ENCODE data around the gene CCNDBP1.
"Not testable (repeated sequence)": the region's sequence is repeated elsewhere in the genome, so short reads cannot be mapped to it uniquely, and the experiment has no call there.

Gene CCNDBP1, protein sequence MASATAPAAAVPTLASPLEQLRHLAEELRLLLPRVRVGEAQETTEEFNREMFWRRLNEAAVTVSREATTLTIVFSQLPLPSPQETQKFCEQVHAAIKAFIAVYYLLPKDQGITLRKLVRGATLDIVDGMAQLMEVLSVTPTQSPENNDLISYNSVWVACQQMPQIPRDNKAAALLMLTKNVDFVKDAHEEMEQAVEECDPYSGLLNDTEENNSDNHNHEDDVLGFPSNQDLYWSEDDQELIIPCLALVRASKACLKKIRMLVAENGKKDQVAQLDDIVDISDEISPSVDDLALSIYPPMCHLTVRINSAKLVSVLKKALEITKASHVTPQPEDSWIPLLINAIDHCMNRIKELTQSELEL

DNA sequence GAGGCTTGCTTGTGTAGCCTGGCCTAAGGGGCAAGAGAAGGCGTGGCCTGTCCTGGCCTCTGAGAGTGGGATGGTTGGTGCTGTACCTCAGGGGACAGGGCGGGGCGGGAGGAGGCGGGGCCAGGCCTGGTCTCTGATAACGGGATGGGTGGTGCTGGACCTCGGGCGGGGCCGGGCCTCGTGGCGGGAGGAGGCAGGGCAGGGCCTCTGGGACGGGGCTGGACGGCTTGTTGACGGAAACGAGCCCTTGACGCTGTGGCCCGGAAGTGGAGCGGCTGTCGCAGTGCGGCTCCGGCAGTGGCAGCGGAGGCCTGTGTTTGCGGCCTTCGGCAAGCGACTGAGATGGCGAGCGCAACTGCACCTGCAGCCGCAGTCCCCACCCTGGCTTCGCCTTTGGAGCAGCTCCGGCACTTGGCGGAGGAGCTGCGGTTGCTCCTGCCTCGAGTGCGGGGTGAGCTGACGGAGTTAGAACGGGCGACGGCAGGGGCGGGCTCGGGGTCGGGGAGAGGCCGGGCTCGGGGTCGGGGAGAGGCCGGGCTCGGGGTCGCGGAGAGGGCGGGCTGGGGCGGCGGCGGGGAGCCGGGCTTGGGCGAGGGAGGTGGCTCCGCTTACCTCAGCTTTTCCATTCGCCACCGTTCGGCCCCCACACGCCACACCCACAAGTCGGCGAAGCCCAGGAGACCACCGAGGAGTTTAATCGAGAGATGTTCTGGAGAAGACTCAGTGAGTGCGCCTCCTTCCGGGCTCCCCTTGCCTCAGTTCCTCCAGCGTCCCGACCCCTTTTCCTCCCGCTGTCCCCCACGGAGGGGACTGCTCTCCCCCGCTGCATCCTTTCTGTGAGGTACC lies at the start of gene CCNDBP1:
Gene CCNDBP1, plus strand, starts transcription at position 247 of the 846 bp plus-strand sequence. Its CDS starts 96 bp downstream, at position 343.
- peak; percentile 84 for DNase-seq

GRCh38 chr15:43143203-43143941 lies 41.8 kb upstream of the CCNDBP1 start:
- no peak for DNase-seq

DNA sequence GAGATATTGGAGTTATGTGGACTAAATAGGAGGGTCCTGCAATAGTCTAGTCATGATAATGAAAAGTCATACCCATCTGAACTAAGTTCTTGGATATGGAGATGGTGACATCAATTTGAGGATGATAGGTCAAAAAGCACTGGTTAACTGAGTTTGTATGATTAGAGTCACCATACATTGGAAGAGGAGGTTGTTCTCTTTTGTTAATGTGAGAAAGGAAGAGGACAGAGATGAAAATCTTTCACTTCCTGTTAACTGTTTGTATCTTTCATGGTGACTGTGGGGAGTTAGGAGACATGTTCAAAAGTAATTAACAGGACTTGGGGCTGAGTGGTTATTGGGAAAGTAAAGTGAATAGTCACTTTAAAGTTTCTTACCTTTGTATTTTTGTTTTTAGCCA lies 40.7 kb upstream of the CCNDBP1 start:
- no peak for DNase-seq

- no peak for DNase-seq
Measured at GRCh38 chr15:43146184-43146583, 39.0 kb upstream of the CCNDBP1 start.

- DNase-seq: no peak
Measured at GRCh38 chr15:43150191-43150929, 34.8 kb upstream of the CCNDBP1 start.

GRCh38 chr15:43151688-43152087 lies 33.5 kb upstream of the CCNDBP1 start:
- no peak for DNase-seq

- no peak for DNase-seq
Measured at GRCh38 chr15:43153269-43153668, 31.9 kb upstream of the CCNDBP1 start.

GRCh38 chr15:43165801-43166325 lies 19.3 kb upstream of the CCNDBP1 start:
- DNase-seq: no peak

DNA sequence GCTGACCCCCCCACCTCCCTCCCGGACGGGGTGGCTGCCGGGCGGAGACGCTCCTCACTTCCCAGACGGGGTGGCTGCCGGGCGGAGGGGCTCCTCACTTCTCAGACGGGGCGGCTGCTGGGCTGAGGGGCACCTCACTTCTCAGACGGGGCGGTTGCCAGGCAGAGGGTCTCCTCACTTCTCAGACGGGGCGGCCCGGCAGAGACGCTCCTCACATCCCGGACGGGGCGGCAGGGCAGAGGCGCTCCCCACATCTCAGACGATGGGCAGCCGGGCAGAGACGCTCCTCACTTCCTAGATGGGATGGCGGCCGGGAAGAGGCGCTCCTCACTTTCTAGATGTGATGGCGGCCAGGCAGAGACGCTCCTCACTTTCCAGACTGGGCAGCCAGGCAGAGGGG lies 17.9 kb upstream of the CCNDBP1 start:
- DNase-seq: not testable (repeated sequence)

- DNase-seq: no peak
Measured at GRCh38 chr15:43168192-43169107, 16.8 kb upstream of the CCNDBP1 start.

DNA sequence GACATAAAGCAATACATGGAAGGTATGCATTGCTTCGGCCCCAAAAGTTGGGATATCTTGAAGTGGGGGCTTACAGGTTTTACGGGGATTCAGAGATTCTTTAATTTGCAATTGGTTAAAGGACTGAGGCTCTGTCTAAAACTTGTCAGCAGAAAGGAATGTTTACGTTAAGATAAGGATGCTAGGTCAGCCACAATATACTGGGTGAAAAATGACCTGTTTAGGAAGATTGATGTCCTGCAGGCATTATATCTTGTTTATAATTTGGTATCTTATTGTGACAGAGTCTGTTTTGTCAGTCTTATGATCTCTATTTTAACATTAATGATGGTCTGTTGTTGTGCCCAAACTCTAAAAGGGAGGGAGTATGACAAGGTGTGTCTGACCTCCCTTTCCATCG lies 15.3 kb upstream of the CCNDBP1 start:
- no peak for DNase-seq

GRCh38 chr15:43175656-43176309 lies 9.4 kb upstream of the CCNDBP1 start:
- DNase-seq: not testable (repeated sequence)

DNA sequence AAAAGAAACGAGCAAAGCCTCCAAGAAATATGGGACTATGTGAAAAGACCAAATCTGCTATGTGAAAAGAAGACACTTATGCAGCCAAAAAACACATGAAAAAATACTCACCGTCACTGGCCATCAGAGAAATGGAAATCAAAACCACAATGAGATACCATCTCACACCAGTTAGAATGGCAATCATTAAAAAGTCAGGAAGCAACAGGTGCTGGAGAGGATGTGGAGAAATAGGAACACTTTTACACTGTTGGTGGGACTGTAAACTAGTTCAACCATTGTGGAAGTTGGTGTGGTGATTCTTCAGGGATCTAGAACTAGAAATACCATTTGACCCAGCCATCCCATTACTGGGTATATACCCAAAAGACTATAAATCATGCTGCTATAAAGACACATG lies 8.1 kb upstream of the CCNDBP1 start:
- DNase-seq: not testable (repeated sequence)

GRCh38 chr15:43183270-43183669 lies 1.9 kb upstream of the CCNDBP1 start:
- DNase-seq: no peak

- no peak for DNase-seq
Measured at GRCh38 chr15:43184407-43185124, 637 bp upstream of the CCNDBP1 start.

GRCh38 chr15:43186003-43186353 lies 775 bp downstream of the CCNDBP1 start:
- no peak for DNase-seq

DNA sequence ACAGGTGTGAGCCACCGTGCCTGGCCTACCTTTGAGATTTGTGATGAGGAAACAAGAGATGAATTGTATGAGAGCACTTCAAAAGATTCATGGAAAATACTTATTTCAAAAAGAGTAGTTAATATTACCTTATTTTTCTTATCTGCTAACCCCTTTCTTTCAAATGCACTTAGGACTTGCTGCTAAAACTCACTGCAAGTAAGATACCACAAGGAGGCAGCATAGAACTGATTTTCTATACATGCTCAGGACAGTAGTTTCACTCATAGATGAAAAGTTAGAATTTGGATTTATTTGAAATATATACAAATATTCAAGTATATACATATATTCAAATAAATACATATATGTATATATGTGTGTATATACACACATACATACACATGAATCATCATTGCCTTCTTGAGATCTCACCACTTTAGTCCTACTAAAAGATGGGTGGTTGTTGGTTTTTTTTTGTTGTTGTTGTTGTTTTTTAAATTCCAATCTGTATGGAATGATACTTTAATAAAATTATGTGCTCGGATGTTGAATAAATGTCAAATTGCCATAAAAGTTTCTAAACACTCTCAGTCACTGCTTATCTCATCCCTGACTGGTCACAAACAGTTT lies 2.4 kb downstream of the CCNDBP1 start:
- no peak for DNase-seq

- DNase-seq: no peak
Measured at GRCh38 chr15:43189296-43189695, 4.1 kb downstream of the CCNDBP1 start.

DNA sequence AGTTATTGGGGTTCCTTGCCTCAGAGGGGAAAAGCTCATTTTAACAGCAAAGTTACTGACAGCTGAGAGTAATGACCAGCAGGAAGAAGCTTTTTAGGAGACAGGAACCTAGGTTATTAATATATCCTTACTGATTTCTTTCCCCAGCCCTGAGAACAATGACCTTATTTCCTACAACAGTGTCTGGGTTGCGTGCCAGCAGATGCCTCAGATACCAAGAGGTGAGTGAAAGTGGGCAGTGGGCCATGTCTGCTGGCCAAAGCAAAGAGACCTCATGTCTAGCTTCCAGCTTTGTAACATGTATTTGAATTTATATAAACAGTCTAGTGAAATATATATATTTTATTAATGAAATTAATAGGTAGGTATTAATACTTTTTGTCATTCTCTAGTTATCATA lies 5.0 kb downstream of the CCNDBP1 start:
- no peak for DNase-seq

DNA sequence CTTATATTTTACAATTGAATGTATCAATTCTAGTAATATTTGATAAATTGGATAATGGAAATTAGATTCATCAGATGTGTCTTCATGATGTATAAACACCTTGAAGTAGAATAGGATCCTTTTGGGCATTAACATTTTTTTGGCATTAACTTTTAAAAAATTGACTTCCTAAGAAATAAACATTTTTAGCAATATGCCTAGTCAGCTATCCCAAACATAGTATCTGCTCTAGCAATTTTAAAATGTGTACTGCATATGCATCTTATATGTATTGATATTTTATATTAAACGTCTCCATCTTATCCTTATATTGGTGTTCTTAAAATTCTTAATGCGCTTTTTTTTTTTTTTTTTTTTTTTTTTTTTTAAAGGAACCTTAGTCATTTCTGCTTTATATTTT lies 8.5 kb downstream of the CCNDBP1 start:
- DNase-seq: no peak

Data from activated T-cell treated with anti-CD3 and anti-CD28 coated beads, Interleukin-2, amount 50 U/mL, for 1 hour (primary cell).